ENCODE results near the gene SPRR5.

- TF ChIP-seq, protein P1, sequence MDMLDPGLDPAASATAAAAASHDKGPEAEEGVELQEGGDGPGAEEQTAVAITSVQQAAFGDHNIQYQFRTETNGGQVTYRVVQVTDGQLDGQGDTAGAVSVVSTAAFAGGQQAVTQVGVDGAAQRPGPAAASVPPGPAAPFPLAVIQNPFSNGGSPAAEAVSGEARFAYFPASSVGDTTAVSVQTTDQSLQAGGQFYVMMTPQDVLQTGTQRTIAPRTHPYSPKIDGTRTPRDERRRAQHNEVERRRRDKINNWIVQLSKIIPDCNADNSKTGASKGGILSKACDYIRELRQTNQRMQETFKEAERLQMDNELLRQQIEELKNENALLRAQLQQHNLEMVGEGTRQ (IDR thresholded peaks at IDR 0.05; ENCODE audit: borderline replicate concordance, low read depth, low read length): no peak
- TF ChIP-seq GABPA (IDR thresholded peaks at IDR 0.05; ENCODE audit: low read depth) (no peak), EP300 (IDR thresholded peaks at IDR 0.05; ENCODE audit: borderline replicate concordance in 1 of 2, low read depth in 1 of 2, low read length in 1 of 2) (no peak), YY1 (IDR thresholded peaks at IDR 0.05; ENCODE audit: low read depth) (no peak), CTCF (IDR thresholded peaks at IDR 0.05) (no peak), FOXJ3 (CRISPR knock-in tag; IDR thresholded peaks at IDR 0.05) (no peak)
- TF ChIP-seq, protein P2, sequence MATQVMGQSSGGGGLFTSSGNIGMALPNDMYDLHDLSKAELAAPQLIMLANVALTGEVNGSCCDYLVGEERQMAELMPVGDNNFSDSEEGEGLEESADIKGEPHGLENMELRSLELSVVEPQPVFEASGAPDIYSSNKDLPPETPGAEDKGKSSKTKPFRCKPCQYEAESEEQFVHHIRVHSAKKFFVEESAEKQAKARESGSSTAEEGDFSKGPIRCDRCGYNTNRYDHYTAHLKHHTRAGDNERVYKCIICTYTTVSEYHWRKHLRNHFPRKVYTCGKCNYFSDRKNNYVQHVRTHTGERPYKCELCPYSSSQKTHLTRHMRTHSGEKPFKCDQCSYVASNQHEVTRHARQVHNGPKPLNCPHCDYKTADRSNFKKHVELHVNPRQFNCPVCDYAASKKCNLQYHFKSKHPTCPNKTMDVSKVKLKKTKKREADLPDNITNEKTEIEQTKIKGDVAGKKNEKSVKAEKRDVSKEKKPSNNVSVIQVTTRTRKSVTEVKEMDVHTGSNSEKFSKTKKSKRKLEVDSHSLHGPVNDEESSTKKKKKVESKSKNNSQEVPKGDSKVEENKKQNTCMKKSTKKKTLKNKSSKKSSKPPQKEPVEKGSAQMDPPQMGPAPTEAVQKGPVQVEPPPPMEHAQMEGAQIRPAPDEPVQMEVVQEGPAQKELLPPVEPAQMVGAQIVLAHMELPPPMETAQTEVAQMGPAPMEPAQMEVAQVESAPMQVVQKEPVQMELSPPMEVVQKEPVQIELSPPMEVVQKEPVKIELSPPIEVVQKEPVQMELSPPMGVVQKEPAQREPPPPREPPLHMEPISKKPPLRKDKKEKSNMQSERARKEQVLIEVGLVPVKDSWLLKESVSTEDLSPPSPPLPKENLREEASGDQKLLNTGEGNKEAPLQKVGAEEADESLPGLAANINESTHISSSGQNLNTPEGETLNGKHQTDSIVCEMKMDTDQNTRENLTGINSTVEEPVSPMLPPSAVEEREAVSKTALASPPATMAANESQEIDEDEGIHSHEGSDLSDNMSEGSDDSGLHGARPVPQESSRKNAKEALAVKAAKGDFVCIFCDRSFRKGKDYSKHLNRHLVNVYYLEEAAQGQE (IDR thresholded peaks at IDR 0.05; ENCODE audit: low read depth, low read length): no peak
Measured at GRCh38 chr1:152932170-152932811, 14.7 kb upstream of the SPRR5 start.
